GM18517 (cell line): ENCODE results near the gene OSM.

Experiments
- ATAC-seq: cut with Tn5 transposase; IDR thresholded peaks from one replicate; pipeline ENCODE4 v1.9.1; 2021; ENCODE audit warnings: mild to moderate bottlenecking, moderate library complexity; ENCODE audit not compliant: unreplicated experiment

The OSM gene

DNA sequence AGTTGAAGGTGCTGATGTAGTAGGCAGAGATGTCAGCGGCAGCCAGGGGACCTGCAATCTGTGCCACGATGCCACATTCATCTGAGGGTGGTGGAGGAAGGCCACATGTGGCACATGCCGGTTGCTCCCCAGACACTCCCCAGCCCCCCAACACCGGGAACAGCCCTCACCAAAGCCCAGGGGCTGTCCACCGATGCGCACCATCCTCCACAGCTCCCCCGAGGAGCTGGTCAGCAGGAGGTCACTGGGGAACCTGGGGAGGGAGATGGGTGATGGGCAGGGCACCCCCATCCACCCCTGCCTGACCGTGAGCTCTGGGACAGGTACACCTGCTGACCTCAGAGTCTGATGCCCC is 19.2 kb upstream of the OSM start:
- ATAC-seq = no peak

DNA sequence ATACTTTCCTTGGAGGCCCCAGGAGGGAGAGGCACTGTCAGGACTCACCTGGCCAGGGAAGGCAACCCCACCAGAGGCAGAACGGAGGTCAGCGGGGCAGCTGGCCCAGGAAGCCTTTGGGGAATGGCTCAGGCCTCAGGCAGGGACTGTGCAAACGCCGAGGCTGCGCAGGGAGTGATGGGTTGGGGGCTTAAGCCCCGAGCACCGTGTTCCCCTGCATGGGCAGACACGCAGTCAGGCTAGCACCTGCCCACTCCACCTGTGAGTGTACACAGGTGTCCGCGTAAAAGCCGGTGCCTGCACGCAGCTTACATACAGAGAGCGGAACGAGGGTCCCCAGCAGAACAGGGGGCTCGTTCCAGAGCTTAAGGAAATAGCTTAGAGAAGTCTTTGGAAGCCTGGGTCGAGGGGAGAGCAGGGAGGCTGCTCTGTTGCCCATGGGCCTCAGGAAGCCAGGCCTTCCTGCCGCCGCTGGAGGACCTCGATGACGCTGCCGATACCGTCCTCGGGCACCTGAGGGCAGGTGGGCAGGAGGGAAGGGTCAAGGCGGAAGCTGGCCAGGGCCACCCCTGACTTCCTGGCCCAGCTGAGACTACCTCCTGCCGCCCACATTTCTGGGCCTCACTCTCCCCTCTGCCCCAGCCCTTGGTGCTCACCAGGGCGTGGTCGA is 18.7 kb upstream of the OSM start:
- no peak for ATAC-seq

DNA sequence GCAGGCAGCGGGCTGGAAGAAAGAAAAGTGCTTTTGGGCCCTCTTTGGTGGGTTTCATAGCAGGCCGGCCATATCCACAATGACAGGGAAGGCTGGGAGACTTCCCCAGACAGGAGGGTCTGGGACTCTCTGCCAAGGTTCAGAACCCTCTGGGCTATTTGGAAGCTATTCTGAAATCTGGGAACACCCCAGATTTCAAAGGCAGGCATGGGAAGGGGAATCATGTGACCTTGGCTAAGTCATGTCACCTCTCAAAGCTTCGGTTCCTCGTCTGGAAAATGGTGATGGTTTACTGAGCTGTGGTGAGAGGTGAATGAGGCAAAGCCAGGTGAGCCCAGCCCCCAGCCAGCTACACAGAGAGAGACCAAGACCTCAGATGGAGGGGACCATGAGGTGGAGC is 18.0 kb upstream of the OSM start:
- no peak for ATAC-seq

DNA sequence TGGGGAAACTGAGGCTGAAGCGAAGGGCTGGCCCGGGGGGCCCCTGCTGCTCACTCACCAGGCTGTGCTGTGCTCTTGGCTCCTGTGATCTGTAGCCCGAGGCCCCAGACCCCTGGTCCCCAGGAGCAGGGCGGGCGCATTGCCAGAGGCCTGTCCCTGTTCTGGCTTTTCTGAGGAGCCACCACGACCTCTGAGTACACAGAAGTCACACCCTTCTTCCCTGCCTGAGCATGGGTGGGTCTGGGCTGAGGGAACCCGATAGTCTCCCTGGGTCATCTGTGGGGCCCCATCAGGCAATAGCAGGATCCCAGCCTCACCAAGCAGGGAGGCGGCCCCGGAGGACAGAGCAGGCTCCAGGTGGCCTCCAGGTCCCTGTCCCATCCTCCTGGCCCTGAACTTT is 17.5 kb upstream of the OSM start:
- no peak for ATAC-seq

DNA sequence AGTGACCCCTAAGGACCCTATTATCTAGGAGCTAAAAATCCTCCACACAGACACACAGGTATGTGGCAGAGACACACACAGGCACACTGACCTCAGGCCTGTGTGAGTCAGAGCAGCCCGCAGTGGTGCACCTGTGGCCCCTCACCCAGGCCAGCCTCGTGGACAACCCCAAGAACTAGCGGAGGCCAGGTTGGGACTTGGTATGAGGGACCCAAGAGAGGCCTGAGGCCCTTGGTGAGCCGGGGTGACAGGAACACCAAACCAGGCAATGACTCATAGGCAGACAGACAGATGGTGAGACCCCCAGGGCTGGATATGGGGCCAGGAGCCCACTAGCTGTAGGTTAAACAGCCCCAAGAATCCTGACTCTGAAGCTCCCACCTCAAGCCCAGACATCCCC is 16.7 kb upstream of the OSM start:
- ATAC-seq = no peak

DNA sequence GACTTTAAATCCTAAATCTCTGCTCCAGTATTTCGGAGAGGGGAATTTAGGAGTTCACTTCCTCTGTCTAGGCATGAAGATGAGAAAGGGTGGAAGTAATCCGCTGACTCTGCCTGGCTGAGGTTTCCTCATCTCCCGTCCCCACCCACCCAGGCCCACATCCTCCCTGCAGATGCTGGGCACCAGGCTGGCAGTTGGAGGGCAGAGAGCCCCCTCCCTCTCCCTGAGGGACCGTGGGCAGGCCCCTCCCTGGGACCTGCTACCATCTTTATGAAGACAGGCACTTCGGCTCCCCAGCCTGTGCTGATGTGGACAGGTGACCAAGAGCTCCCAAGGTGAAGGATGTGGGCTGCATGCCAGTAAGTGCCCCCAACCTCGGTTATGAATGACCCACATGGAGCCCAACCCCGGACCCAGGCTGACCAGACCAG is 16.0 kb upstream of the OSM start:
- ATAC-seq = no peak

- no peak for ATAC-seq
Observed at GRCh38 chr22:30280505-30280904, 13.9 kb upstream of the OSM start.

DNA sequence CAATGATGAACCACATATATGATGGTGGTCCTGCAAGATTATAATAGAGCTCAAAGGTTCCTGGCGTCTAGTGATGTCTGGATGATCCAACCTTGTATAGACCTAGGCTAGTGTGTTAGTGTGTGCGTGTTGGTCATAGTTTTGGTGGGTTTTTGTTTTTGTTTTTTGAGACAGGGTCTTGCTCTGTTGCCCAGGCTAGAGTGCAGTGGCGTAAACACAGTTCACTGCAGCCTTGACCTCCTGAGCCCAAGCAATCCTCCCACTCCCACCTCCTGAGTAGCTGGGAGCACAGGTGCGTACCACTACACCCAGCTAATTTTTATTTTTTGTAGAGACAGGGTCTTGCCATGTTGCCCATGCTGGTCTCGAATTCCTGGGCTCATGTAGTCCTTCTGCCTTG is 13.3 kb upstream of the OSM start:
- ATAC-seq = no peak

DNA sequence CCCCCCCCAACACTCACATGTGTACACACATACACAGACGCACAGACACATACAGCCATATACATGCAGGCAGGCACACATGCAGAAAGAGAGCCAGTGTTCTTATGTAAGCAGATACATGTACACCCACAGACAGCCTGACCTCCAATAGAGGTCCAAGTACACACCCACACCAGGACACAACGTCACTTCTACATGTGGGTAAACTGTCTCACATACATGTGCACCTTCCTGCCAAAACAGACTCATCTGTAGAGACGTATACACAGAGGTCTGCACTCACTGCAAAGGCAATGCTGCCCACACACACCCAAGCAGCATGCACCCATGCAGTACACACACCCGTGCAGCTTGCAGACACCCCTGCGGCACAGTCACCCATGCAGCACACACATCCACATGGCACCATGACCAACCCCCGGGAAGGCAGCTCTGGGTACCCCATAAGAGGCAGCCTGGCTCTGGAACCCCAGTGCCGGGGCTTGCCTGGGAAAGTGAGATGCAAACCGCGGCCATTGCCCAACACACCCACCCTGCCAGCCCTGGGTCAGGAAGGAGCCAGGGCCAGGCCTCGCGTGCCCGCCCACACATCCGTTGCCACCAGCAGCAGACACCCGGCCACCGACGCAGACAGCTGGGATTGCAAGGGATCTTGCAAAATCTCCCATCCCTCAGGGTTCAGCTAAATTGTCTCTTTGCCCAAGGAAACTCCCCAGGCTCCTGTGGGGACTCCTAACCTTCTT is 12.6 kb upstream of the OSM start:
- no peak for ATAC-seq

DNA sequence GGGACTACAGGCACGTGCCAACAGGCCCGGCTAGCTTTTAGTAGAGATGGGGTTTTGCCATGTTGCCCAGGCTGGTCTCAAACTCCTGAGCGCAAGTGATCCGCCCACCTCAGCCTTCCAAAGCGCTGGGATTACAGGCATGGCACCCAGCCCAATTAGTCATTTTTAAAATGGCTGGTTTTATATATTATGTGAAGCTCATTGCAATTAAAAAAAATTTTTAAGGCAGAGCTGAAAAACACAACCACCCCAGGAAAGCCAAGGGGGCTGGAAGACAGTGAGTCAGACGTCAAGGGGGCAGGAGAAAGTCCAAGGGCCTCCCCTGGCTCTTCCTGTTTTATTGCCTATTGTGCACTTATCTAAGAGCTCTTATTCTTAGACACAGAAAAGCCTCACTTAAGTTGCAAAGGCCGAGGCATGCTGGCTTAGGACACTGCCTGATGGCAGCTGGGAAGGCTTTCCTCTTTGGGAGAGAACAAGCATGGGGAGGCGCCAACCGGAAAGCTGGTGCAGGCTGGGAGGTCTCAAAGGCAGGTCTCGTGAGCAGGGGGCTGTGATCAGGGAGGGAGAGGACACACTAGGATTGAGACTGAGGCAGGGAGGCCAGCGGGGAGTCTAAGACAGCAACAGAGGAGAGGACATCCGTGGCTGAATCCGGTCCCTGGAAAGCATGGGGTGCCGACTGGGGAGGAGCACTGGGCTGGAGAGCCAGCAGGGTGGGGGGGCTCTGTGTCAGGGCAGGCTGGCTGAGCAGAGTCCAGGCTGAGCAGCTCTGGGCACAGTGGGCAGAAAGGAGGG is 11.1 kb upstream of the OSM start:
- no peak for ATAC-seq

DNA sequence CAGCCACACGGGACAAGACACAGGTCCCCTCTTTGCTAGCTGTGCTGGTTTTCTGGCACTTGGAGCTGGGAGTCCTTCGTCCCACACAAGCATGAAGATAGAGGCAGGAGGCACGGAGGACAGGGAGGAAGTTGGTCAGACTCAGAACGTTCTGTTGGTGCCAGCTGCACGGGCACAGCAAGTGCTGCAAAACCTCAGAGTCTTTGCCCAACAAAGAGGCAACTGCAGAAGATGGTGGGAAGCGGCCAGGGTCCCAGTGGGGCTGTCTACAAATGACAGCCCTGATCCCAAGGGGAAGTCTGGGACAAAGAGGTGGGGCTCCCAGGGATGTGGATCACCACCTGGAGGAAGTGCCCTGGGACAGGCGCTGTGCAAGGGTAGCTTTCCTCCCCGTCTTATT is 9.4 kb upstream of the OSM start:
- ATAC-seq = no peak

GRCh38 chr22:30275625-30276024 is 9.0 kb upstream of the OSM start:
- no peak for ATAC-seq

DNA sequence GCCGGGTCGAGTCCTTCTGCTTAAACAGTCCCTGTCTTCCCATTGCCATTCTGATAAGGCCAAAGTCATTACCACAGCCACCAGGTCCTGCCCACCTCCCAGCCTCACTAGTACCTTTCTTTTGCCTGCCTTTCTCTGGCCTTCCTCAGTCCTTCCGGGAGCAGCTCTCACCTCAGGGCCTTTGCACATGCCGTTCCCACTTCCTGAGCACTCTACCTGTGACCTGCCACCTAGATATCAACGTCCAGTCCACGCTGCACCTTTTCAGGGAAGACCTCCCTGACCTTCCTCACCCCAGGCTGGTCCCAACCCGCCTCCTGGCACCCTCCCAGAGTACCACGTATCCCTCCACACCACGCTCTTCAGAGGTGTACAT is 7.8 kb upstream of the OSM start:
- ATAC-seq = no peak

DNA sequence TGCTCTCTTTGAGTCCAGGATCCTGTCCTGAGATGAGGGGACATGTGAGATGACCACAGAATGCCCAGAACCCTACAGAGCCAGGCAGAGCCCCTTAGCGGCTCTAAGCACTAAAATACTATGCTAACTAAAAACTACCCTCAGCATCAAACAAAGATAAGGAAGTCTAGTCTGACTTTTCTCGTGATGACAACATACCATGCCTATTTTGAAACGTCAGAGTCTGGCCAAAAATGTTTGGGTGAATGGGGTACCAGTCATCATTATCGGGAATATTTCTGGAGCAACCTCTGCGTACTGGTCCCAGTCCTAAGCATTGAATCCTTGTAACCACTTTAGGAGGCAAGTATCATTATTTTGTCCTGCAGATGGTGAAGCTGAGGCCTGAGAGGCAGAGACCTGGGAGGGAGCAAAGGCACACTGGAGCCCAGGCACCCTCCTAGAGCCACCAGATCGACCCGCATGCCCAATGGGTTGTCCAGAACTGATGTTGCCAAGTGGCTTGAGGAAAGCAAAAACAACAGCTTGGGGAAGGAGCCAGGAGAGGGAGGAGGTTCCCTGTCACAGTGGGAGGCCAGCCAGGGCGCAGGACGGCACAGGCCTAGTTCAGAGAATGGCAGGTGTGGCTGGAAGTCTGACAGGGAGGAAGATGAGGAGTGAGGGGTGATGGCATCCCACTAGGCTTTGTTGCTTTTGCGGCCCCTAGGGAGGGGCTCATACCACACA is 7.2 kb upstream of the OSM start:
- ATAC-seq = no peak

DNA sequence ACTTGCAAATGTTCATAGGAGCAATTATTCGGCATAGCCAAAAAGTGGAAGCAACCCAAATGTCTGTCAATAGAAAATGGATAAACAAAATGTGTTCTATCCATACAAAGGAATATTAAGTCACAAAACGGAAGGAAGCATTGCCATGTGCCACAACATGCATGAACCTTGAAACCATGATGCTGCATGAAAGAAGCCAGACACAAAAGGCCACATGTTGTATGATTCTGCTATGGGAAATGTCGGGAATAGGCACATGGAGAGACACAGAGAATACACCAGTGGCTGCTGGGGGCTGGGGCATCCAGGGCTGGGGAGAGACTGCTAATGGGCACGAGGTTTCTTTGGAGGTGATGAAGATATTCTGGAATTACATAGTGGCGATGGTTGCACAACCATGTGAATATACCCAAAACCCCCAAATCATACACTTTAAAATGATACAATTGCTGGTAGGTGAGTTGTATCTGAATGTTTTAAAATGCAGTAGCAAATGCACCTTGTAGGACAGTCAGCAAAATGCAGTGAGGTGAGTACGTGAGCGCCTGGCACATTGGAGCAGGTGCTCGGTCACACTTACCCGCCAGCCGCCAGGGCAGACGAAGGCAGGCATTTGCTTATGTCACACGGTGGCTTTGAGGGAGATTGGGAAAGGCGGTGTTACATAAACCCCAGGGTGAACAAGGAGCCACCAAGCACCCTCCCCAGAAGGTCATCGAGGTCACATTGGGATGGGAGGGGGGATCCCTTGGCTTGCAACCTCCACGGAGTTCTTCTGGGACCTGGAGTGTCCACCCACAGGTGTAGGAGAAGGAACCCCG is 6.3 kb upstream of the OSM start:
- ATAC-seq = no peak

DNA sequence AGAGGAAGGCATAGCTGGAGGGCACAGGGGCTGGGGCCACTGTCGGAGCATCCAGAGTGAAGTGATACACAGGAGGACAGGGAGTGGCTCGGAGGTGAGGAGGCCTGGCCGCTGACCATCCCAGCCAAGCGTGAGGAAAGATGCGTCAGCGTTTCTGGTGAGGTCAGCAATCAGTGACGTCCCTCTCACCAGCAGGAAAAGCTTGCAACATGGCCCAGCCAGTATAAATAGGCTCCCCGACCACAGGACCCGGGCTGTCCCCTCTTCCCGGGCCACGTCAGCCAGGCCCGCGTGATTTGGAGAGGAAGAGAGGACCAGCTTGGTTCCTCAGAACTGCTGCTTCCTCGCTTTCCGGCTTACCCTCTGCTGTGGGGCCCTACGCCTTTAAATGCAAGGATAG is 4.2 kb upstream of the OSM start:
- ATAC-seq = no peak

- ATAC-seq = no peak
Observed at GRCh38 chr22:30268331-30268730, 1.7 kb upstream of the OSM start.

DNA sequence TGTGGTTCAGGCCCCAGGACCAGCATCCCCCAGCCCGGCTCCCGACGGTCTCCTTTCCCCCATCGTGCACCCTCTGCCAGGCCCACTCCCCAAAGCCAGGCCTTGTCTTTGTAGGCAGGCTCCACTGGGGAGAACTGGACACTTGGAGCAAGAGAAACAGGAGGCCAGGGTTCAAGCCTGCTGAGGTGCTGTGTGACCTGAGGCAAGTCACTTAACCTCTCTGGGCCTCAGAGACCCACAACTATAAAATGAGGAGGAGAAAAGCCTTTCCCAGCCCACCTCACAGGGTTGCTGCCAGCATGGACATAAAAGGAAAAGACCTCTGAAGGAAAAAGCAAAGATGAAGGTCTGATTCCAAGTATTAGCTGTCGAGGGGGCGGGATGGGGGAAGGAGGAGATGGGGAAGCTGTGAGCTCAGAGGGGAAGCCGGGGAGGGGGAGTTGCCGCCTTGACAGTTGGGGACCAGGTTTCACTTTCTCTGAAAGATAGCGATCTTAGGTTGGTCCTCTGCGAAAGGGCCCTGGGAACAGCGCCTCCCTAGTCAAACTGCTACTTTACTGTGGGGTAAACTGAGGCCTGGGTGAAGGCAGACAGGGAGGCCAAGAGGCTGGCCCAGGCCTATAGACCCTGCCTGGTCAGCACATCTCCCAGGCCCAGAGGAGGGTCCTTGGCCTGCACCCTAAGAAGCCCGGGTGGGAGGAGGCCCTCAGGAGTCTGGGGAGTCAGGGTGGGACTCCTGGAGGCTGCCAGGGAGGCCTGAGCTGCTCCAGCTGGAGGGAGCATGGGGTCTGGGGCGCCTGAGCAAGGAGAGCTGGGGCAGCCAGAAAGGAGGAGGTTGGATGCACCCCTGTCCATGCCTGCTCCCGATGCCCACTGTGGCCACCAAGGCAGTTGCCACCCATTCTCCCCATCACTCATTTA is 991 bp upstream of the OSM start:
- no peak for ATAC-seq

DNA sequence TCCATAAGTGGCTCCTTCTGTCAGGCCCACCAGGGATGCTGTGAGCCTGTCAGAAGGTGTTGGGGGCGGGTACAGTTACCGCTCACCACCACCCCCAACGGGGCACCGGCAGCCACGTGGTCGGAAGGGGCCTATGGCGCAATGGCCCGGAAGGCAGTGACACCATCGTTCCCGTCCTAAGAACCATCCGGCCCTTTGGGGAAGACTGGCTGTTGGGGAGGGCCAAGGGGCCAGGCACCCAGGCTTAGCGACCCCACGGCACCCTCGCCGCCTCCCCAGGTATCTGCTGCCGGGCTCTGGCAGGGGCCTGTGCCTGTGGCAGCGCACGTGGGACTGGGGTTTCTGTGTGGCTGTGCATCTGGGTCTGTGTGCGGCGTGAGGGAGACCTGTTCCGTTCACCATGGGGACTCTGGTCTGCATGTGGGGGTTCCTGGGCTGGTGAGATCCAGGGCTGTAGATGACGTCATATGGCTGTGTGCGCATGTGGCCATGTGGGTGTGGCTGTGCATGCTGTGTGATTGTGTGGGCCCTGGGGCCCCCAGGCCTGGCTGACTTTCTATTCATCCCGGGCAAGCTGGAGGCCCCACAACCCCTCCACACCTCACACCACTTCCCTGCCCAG is 717 bp downstream of the OSM start:
- peak; percentile 73 for ATAC-seq
